Liver (tissue), 3 donors: ENCODE measurements around the gene REC114.

Source experiments
- EGR1 ChIP-seq, 2 donors: IDR thresholded peaks; 2 replicates each; pipeline ENCODE4 v1.6.1; 2016 to 2018; ENCODE audit warnings: antibody characterized with exemption in 2 of 2, low read depth in 2 of 2
- NR2F2 ChIP-seq: IDR thresholded peaks from 2 replicates; pipeline ENCODE4 v1.6.1; 2016; ENCODE audit warnings: antibody characterized with exemption
- TAF1 ChIP-seq: conservative IDR thresholded peaks from 2 replicates; pipeline ENCODE4 v1.6.1; 2016; ENCODE audit warnings: antibody characterized with exemption, mild to moderate bottlenecking
- YY1 ChIP-seq: IDR thresholded peaks from 2 replicates; pipeline ENCODE4 v1.6.1; 2016; ENCODE audit warnings: antibody characterized with exemption, mild to moderate bottlenecking
- TF ChIP-seq, protein P1 (sequence below): fragments of 150-350 bp; IDR thresholded peaks from 2 replicates; pipeline ENCODE4 v1.5.1; 2017; ENCODE audit warnings: improper control_type of control experiment, low read depth, low read length; ENCODE audit not compliant: missing input control
- TF ChIP-seq, protein P2 (sequence below): IDR thresholded peaks from 2 replicates; pipeline ENCODE4 v1.6.1; 2016; ENCODE audit warnings: antibody characterized with exemption, mild to moderate bottlenecking
- donor health status: healthy.
- donor health status: healthy.

DNA sequence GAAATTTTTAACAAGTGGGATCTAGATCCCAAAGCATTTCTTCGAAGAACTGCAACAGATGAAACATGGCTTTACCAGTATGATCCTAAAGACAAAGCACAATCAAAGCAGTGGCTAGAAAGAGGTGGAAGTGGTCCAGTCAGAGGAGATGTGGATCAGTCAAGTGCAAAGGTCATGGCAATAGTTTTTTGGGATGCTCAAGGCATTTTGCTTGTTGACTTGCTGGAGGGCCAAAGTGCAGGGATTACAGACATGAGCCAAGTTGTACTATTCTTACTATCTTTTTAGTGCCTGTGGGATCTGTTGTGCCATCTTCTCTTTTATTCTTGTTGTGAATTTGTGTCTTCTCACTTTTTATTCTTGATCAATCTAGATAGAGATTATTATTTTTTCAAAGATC, 82.0 kb downstream of the REC114 start:
- TF ChIP-seq, protein P1, sequence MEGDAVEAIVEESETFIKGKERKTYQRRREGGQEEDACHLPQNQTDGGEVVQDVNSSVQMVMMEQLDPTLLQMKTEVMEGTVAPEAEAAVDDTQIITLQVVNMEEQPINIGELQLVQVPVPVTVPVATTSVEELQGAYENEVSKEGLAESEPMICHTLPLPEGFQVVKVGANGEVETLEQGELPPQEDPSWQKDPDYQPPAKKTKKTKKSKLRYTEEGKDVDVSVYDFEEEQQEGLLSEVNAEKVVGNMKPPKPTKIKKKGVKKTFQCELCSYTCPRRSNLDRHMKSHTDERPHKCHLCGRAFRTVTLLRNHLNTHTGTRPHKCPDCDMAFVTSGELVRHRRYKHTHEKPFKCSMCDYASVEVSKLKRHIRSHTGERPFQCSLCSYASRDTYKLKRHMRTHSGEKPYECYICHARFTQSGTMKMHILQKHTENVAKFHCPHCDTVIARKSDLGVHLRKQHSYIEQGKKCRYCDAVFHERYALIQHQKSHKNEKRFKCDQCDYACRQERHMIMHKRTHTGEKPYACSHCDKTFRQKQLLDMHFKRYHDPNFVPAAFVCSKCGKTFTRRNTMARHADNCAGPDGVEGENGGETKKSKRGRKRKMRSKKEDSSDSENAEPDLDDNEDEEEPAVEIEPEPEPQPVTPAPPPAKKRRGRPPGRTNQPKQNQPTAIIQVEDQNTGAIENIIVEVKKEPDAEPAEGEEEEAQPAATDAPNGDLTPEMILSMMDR, result no peak
- TF ChIP-seq YY1 (no peak), EGR1 (IDR thresholded peaks at IDR 0.05; ENCODE audit: low read depth in 2 of 2) (no peak), TAF1 (no peak), NR2F2 (no peak)
- TF ChIP-seq, protein P2, sequence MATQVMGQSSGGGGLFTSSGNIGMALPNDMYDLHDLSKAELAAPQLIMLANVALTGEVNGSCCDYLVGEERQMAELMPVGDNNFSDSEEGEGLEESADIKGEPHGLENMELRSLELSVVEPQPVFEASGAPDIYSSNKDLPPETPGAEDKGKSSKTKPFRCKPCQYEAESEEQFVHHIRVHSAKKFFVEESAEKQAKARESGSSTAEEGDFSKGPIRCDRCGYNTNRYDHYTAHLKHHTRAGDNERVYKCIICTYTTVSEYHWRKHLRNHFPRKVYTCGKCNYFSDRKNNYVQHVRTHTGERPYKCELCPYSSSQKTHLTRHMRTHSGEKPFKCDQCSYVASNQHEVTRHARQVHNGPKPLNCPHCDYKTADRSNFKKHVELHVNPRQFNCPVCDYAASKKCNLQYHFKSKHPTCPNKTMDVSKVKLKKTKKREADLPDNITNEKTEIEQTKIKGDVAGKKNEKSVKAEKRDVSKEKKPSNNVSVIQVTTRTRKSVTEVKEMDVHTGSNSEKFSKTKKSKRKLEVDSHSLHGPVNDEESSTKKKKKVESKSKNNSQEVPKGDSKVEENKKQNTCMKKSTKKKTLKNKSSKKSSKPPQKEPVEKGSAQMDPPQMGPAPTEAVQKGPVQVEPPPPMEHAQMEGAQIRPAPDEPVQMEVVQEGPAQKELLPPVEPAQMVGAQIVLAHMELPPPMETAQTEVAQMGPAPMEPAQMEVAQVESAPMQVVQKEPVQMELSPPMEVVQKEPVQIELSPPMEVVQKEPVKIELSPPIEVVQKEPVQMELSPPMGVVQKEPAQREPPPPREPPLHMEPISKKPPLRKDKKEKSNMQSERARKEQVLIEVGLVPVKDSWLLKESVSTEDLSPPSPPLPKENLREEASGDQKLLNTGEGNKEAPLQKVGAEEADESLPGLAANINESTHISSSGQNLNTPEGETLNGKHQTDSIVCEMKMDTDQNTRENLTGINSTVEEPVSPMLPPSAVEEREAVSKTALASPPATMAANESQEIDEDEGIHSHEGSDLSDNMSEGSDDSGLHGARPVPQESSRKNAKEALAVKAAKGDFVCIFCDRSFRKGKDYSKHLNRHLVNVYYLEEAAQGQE, result no peak
